OCI-LY7 (cell line): ENCODE data around the gene MRRF. TPM values are rescaled to one million over a fixed set of nuclear protein-coding genes. Genes with fewer than 3 reads are reported as not detected.

Experiments
- BruUV-seq: library from RNA; stranded (reverse); fragments of 400-500 nt; replicated peaks from 2 replicates; lab custom pipeline; 2021; lab: Mats Ljungman, UMichigan
- CTCF ChIA-PET: fragments of 300-600 bp; sonication (Branson Sonifier 250); formaldehyde crosslinking; loops from one replicate; lab custom pipeline; 2022; ENCODE audit warnings: antibody characterized with exemption; ENCODE audit not compliant: unreplicated experiment; lab: Charles Lee
- POLR2A ChIA-PET: fragments of 300-600 bp; sonication (Branson Sonifier 250); formaldehyde crosslinking; loops from one replicate; lab custom pipeline; 2022; ENCODE audit warnings: antibody characterized with exemption; lab: Charles Lee
- DNase-seq: peaks from one replicate; pipeline ENCODE4 v3.0.0-alpha.2; 2015; ENCODE audit warnings: low spot score
- H2AFZ ChIP-seq: fragments of 200-600 bp; sonication (generic), shearing (Covaris generic); 2 replicates; pipeline ENCODE4 v1.6.1; 2014; ENCODE audit warnings: mild to moderate bottlenecking, antibody characterized with exemption, low read length, moderate library complexity
- H3K27ac ChIP-seq: fragments of 200-600 bp; sonication (generic); 2 replicates; pipeline ENCODE4 v1.5.1; 2014; ENCODE audit warnings: mixed run types, low read depth, mild to moderate bottlenecking, moderate library complexity, low read length, inconsistent platforms; ENCODE audit not compliant: poor library complexity, severe bottlenecking
- H3K36me3 ChIP-seq: fragments of 200-600 bp; sonication (generic); 2 replicates; pipeline ENCODE4 v1.6.1; 2014; ENCODE audit warnings: mild to moderate bottlenecking, antibody characterized with exemption, low read length, moderate library complexity, mixed read lengths; ENCODE audit not compliant: insufficient read depth
- H3K4me1 ChIP-seq: fragments of 200-600 bp; sonication (generic); 2 replicates; pipeline ENCODE4 v1.5.1; 2014; ENCODE audit warnings: mild to moderate bottlenecking, low read length; ENCODE audit not compliant: insufficient read depth, poor library complexity, severe bottlenecking
- H3K4me2 ChIP-seq: fragments of 200-600 bp; sonication (generic); 2 replicates; pipeline ENCODE4 v1.6.1; 2014; ENCODE audit warnings: mild to moderate bottlenecking, low read length
- H3K4me3 ChIP-seq: fragments of 200-600 bp; sonication (generic); 2 replicates; pipeline ENCODE4 v1.5.1; 2014; ENCODE audit warnings: mild to moderate bottlenecking, low read depth, low read length; ENCODE audit not compliant: poor library complexity, severe bottlenecking
- H3K79me2 ChIP-seq: fragments of 200-600 bp; sonication (generic); 2 replicates; pipeline ENCODE4 v1.6.1; 2016; ENCODE audit warnings: low read depth, mild to moderate bottlenecking, low read length, moderate library complexity, mixed read lengths; ENCODE audit not compliant: insufficient read depth
- H3K9me2 ChIP-seq: fragments of 200-600 bp; sonication (generic); 2 replicates; pipeline ENCODE4 v1.6.1; 2016; ENCODE audit warnings: mild to moderate bottlenecking, low read length, mixed read lengths; ENCODE audit not compliant: insufficient read depth
- H3K9me3 ChIP-seq: fragments of 200-600 bp; sonication (generic); 2 replicates; pipeline ENCODE4 v1.6.1; 2014; ENCODE audit warnings: mild to moderate bottlenecking, mixed run types, low read length, mixed read lengths
- H4K20me1 ChIP-seq: fragments of 200-600 bp; sonication (generic); 2 replicates; pipeline ENCODE4 v1.6.1; 2014; ENCODE audit warnings: mild to moderate bottlenecking, antibody characterized with exemption, low read length, moderate library complexity, mixed read lengths; ENCODE audit not compliant: insufficient read depth
- EZH2phosphoT487 ChIP-seq: fragments of 200-600 bp; sonication (generic); IDR thresholded peaks from 2 replicates; pipeline ENCODE4 v1.6.1; 2018; ENCODE audit warnings: low read depth, borderline replicate concordance, mild to moderate bottlenecking, mixed run types, antibody characterized with exemption, low read length, moderate library complexity, mixed read lengths
- intact Hi-C: fragments of 100-400 bp; cut with micrococcal nuclease; formaldehyde crosslinking; loops from one replicate; pipeline ENCODE4 v1.10.0; 2022; ENCODE audit not compliant: unreplicated experiment
- total RNA-seq, 2 experiments: library from RNA; depleted of rRNA in 1 of 2; stranded (reverse); fragments of >200 nt in 1 of 2; shearing (Covaris generic) in 1 of 2; gene quantifications; 2 replicates each; pipeline ENCODE4 v1.2.3, GENCODE V29; 2014 to 2022
- TF ChIP-seq, protein P1 (sequence below): fragments of 200-600 bp; sonication (generic); conservative IDR thresholded peaks from 2 replicates; pipeline ENCODE4 v1.5.1; 2014; ENCODE audit warnings: mild to moderate bottlenecking, antibody characterized with exemption, low read length, moderate library complexity, mixed read lengths

Gene MRRF
- total RNA-seq, 2 experiments from 2014 or later, result 46.1 to 53.2 TPM

DNA sequence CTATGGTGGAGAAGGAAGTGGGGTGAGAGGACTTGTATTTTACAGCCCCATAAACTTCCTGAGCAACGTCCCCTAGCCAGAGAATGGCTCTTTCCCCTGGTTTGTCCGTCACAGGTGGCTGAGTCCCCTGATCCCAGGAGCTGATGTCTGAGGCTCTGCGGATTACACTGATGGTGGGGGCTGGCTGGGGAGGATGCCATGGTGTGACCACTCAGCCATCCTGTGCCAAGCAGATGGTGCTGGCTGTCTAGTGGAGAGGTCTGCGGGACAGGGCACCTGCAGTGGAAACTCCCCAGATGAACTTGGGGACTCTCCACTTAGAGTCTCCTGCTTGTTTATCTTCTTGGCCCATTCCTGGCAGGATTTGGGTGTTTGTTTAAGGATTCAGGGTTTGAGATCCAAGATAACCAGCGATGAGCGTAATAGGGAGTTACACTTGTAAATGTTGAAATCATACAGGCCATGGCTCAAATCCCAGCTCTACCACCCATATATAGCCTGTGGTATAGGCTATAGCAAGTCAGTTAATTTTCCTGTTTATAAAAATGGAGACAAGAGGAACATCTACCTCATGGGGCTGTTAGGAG is 101.5 kb downstream of the MRRF start:
- intact Hi-C loops, result no loop called here
- BruUV-seq, result no TSS peak
- DNase-seq, result no peak
- POLR2A ChIA-PET, result interaction anchor here (0.5 to 1.8 kb wide), 2 partner anchors 23 to 1177 kb away, joined by 4 to 5 read pairs; no protein-coding TSS in a partner anchor
- no peak overlapping the region for H3K4me3 ChIP-seq
- no peaks in the 10 kb centered on the region for H3K79me2 ChIP-seq
- H3K36me3 ChIP-seq, result no peaks in the 10 kb centered on the region
- no peak overlapping the region for H2AFZ ChIP-seq
- CTCF ChIA-PET, result no interaction called here
- no peaks in the 10 kb centered on the region for H4K20me1 ChIP-seq
- TF ChIP-seq EZH2phosphoT487, result no peak
- TF ChIP-seq, protein P1, sequence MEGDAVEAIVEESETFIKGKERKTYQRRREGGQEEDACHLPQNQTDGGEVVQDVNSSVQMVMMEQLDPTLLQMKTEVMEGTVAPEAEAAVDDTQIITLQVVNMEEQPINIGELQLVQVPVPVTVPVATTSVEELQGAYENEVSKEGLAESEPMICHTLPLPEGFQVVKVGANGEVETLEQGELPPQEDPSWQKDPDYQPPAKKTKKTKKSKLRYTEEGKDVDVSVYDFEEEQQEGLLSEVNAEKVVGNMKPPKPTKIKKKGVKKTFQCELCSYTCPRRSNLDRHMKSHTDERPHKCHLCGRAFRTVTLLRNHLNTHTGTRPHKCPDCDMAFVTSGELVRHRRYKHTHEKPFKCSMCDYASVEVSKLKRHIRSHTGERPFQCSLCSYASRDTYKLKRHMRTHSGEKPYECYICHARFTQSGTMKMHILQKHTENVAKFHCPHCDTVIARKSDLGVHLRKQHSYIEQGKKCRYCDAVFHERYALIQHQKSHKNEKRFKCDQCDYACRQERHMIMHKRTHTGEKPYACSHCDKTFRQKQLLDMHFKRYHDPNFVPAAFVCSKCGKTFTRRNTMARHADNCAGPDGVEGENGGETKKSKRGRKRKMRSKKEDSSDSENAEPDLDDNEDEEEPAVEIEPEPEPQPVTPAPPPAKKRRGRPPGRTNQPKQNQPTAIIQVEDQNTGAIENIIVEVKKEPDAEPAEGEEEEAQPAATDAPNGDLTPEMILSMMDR, result no peak
- no peak overlapping the region for H3K4me2 ChIP-seq
- H3K27ac ChIP-seq, result no peak overlapping the region
- H3K4me1 ChIP-seq, result peaks cover 11% of the 10 kb centered on the region
- H3K9me2 ChIP-seq, result no peaks in the 10 kb centered on the region
- H3K9me3 ChIP-seq, result no peaks in the 10 kb centered on the region

DNA sequence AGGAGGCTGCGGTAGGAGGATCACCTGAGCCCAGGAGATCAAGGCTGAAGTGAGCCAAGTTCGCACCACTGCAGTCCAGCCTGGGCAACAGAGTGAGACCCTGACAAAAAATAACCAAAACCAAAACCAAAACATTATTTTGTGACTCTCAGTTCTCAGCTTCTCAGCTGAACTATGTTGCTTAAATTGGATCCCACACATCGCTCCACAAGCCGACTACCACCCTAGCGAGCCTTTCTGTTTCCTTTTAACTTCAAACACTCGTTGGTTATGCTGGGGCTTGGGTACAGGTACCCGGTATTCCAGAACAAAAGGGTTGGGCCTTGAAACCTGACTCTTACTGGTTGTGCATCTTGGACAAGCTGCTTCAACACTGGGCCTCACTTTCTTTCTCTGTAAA is 102.4 kb downstream of the MRRF start:
- Histone ChIP-seq H3K9me3 (no peaks in the 10 kb centered on the region), H3K4me1 (peaks cover 16% of the 10 kb centered on the region), H3K4me2 (no peak overlapping the region), H3K4me3 (no peak overlapping the region), H3K79me2 (no peaks in the 10 kb centered on the region), H3K27ac (no peak overlapping the region), H3K9me2 (no peaks in the 10 kb centered on the region), H2AFZ (no peak overlapping the region), H4K20me1 (no peaks in the 10 kb centered on the region), H3K36me3 (no peaks in the 10 kb centered on the region)
- TF ChIP-seq, protein P1, result no peak
- intact Hi-C loops, result no loop called here
- no TSS peak for BruUV-seq
- no peak for DNase-seq
- CTCF ChIA-PET, result no interaction called here
- POLR2A ChIA-PET, result interaction anchor here (1.1 to 1.8 kb wide), 2 partner anchors 18 to 22 kb away, joined by 3 to 5 read pairs; no protein-coding TSS in a partner anchor

DNA sequence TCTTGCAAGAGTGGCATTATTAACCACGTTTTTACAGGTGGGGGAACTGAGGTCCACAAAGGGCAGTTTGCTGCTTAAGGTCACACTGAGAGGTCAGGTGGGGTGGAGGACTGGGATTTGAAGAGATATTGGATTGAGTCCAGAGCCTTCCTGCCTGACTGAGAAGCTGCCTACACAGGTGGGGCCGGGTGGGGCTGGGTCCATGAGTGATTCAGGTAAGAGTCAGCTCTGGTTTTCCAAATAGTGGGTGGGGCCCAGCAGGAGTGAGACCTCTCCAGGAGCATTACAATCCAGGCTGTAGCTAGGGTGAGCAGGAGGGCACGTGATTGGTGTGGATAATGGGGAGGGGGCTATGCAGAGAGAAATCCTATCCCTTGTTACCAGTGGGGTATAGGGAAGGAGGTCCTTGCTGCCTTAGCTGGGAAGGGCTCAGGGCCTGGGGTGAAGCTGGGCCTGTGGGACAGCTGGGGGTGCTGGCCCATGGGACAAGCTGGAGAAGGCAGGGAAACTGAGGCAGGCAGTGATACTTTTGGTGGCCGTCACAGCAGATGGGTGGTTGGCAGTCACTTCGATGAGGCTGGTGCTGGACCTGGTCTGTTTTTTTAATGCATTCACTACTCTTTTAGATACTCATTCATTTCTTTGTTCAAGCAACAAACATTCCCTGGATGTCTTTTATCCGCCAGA is 103.2 kb downstream of the MRRF start:
- Histone ChIP-seq H3K4me1 (peaks cover 16% of the 10 kb centered on the region), H3K9me2 (no peaks in the 10 kb centered on the region), H2AFZ (no peak overlapping the region), H3K79me2 (no peaks in the 10 kb centered on the region), H3K36me3 (no peaks in the 10 kb centered on the region), H3K9me3 (no peaks in the 10 kb centered on the region), H3K4me2 (no peak overlapping the region), H3K27ac (no peak overlapping the region), H4K20me1 (no peaks in the 10 kb centered on the region), H3K4me3 (no peak overlapping the region)
- no peak for TF ChIP-seq EZH2phosphoT487
- TF ChIP-seq, protein P1, result no peak
- CTCF ChIA-PET, result no interaction called here
- no peak for DNase-seq
- no TSS peak for BruUV-seq
- POLR2A ChIA-PET, result interaction anchor here (1.1 kb wide), 1 partner anchor 17 kb away, joined by 3 read pairs; no protein-coding TSS in a partner anchor
- intact Hi-C loops, result no loop called here
